Measurements from ENCODE around the gene SLC40A1. TPM values are rescaled to one million over a fixed set of nuclear protein-coding genes. Genes with fewer than 3 reads are reported as not detected.

Gene SLC40A1
- total and polyA plus RNA-seq, 2 of the 13 experiments (the other 11 are each of a cell fraction or from before 2014, with no cell fraction given), result 10.6 to 24.9 TPM

GRCh38 chr2:189533288-189534035 is 47.1 kb downstream of the SLC40A1 start (continued):
- TF ChIP-seq STAT6 (CRISPR knock-in tag; IDR thresholded peaks at IDR 0.05; ENCODE audit: borderline replicate concordance), result no peak

GRCh38 chr2:189530965-189531637 is 49.5 kb downstream of the SLC40A1 start:
- peaks cover 40% of the 10 kb centered on the region for H3K4me1 ChIP-seq (ENCODE audit: insufficient read depth, low read length)
- no peak overlapping the region for H3K9ac ChIP-seq (ENCODE audit: insufficient read depth, low read depth, low read length)
- H3K27me3 ChIP-seq (ENCODE audit: control insufficient read depth in 1 of 2, insufficient read depth in 2 of 2, low read length in 2 of 2), result no peaks in the 10 kb centered on the region
- no peak overlapping the region for H3K4me2 ChIP-seq (ENCODE audit: low read depth, low read length)
- no peak for FAIRE-seq
- no TSS peak for BruUV-seq (replicated peaks)
- no peaks in the 10 kb centered on the region for H3K79me2 ChIP-seq (ENCODE audit: insufficient read depth, low read length)
- CTCF ChIA-PET (ENCODE audit: low intra/inter-chr PET ratio, low total read pairs), result no interaction called here
- no peaks in the 10 kb centered on the region for H3K36me3 ChIP-seq (replicated peaks in 1 of 2; ENCODE audit: control insufficient read depth in 1 of 2, insufficient read depth in 2 of 2, low read length in 2 of 2)
- H3K27ac ChIP-seq (ENCODE audit: extremely low read length, insufficient read depth, low read length), result no peak overlapping the region
- no peak overlapping the region for H2AFZ ChIP-seq (ENCODE audit: low read length)
- H3K9me3 ChIP-seq (ENCODE audit: low read length), result no peaks in the 10 kb centered on the region
- intact Hi-C loops (cut with micrococcal nuclease; ENCODE audit: unreplicated experiment) (no loop called here), in situ Hi-C loops (cut with HindIII; ENCODE audit: extremely low pct_ligation_motif_present, low pct_unique_long_range_greater_than_20kb) (no loop called here)
- DNase-seq (ENCODE audit: low spot score), result no peak
- no peak overlapping the region for H3K4me3 ChIP-seq (replicated peaks in 1 of 3; ENCODE audit: insufficient read depth in 1 of 3, low read depth in 2 of 3, low read length in 3 of 3)
- no peak for ATAC-seq
- no peaks in the 10 kb centered on the region for H4K20me1 ChIP-seq (ENCODE audit: insufficient read depth, low read length)
- POLR2A ChIA-PET, result no interaction called here
- 96% methylated on average over 3 of the region's 3 CpGs for WGBS (ENCODE audit: low lambda C conversion rate)
- TF ChIP-seq DNMT1 (CRISPR knock-in tag; IDR thresholded peaks at IDR 0.05) (no peak), ZNF235 (CRISPR knock-in tag; IDR thresholded peaks at IDR 0.05; ENCODE audit: borderline replicate concordance) (no peak), CHD4 (IDR thresholded peaks at IDR 0.05; ENCODE audit: borderline replicate concordance, low read length) (no peak), BATF2 (CRISPR knock-in tag; IDR thresholded peaks at IDR 0.05) (no peak), ZNF678 (CRISPR knock-in tag; IDR thresholded peaks at IDR 0.05) (no peak), ZBTB25 (CRISPR knock-in tag; IDR thresholded peaks at IDR 0.05) (no peak), RBAK (CRISPR knock-in tag; IDR thresholded peaks at IDR 0.05) (no peak), ZNF282 (IDR thresholded peaks at IDR 0.05; ENCODE audit: partially characterized antibody) (no peak), CREB3 (CRISPR knock-in tag; IDR thresholded peaks at IDR 0.05) (no peak), MAF1 (CRISPR knock-in tag; IDR thresholded peaks at IDR 0.05; ENCODE audit: borderline replicate concordance) (no peak), MXD4 (CRISPR knock-in tag; IDR thresholded peaks at IDR 0.05) (no peak), ELK4 (CRISPR knock-in tag; IDR thresholded peaks at IDR 0.05; ENCODE audit: borderline replicate concordance) (no peak), ZNF335 (CRISPR knock-in tag; IDR thresholded peaks at IDR 0.05) (no peak), ZNF772 (CRISPR knock-in tag; IDR thresholded peaks at IDR 0.05) (no peak), HIVEP1 (CRISPR knock-in tag; IDR thresholded peaks at IDR 0.05) (no peak)
